NCI-H510A treated with DMSO at 0.1 percent for 48 hours (cell line): ENCODE measurements around the gene SPRR2G.
"Not testable (repeated sequence)": the region's sequence is repeated elsewhere in the genome, so short reads cannot be mapped to it uniquely, and the experiment has no call there.

Experiments
- DNase-seq: peaks from one replicate; lab custom pipeline; 2025; lab: John Stamatoyannopoulos, UW

Gene SPRR2G

DNA sequence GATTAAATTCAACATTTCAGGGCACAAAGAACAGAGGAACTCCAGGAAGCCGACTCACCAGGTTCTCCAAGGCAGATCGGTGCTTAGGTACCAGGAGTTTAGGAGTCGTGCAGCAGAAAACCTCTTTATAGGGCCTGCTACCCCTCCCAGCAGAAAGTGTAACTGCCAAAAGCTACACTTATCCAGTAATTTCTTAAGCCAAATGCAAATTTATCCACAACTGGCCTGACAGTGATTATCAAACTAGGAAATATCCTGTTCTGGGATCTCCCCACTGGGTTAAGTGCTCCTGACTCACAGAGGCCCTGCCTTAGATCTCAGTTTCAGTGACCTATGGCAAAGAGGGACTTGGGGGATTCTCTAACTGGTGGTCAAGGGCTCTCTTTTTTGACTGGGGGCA lies 37.3 kb downstream of the SPRR2G start, which contains the start of gene SPRR2F:
Gene SPRR2F, minus strand, starts transcription at position 101 of the 400 bp plus-strand sequence. CDS start 783 bp downstream, outside the sequence.
- DNase-seq, result no peak

DNA sequence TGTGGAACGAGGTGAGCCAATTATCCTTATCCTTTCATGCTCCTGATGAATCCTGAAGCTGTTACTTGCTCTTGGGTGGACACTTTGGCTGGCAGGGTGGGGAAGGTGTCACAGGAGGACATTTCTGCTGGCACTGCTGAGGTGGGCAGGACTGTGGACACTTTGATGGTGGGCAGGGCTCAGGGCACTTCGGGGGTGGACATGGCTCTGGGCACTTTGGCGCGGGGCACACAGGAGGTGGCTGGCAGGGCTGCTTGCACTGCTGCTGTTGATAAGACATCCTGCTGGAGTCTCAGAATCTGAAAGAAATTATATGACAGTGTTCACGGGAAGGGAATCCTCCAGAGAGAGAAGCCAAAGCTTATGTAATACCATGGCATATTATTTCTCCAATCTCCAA lies 38.2 kb downstream of the SPRR2G start:
- DNase-seq, result not testable (repeated sequence)

DNA sequence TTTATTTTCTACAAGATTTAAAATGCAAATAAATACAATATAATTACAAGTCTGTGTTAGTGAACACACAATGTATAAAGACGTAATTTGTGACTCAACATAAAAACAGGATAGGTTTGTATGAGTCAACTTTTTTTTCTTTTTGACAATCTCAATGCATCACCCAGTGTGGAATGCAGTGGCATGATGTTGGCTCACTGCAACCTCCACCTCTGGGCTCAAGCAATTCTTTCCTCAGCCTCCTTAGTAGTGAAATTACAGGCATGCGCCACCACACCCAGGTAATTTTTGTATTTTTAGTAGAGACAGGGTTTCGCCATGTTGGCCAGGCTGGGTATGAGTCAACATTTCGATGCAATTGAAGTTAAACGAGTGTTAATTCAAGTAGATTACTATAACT lies 50.4 kb downstream of the SPRR2G start:
- DNase-seq, result no peak
